B cell (primary cell): ENCODE data around the gene DNAJC11. TPM values are rescaled to one million over a fixed set of nuclear protein-coding genes. Genes with fewer than 3 reads are reported as not detected.

Experiments
- ATAC-seq: fragments of 200-7000 bp; cut with Tn5 transposase; one replicate; pipeline ENCODE4 v1.10.0; 2021; ENCODE audit warnings: low read depth, mild to moderate bottlenecking, moderate number of reproducible peaks, moderate library complexity
- CTCF ChIA-PET: fragments of 350-600 bp; sonication (Branson Sonifier 250); formaldehyde crosslinking; loops from one replicate; lab custom pipeline; 2021; ENCODE audit warnings: antibody characterized with exemption, inconsistent platforms; lab: Charles Lee
- POLR2A ChIA-PET: fragments of 350-600 bp; sonication (Branson Sonifier 250); formaldehyde crosslinking; loops from one replicate; lab custom pipeline; 2021; ENCODE audit warnings: antibody characterized with exemption; lab: Charles Lee
- DNase-seq: peaks from one replicate; pipeline ENCODE4 v3.0.0; 2013
- H2AFZ ChIP-seq: 2 replicates; pipeline ENCODE4 v1.6.1; 2012; ENCODE audit warnings: mild to moderate bottlenecking, low read depth, low read length; ENCODE audit not compliant: insufficient read depth, poor library complexity, severe bottlenecking
- H3K27ac ChIP-seq, 2 donors: 1 replicate in 1 of 2; 2 replicates in 1 of 2; pipeline ENCODE4 v1.5.1; 2012 to 2013; ENCODE audit warnings: low read length in 2 of 2, mild to moderate bottlenecking in 2 of 2, moderate library complexity in 1 of 2
- H3K27me3 ChIP-seq, 4 experiments: fragments of 200-600 bp in 1 of 4; sonication (generic) in 1 of 4; replicated peaks in 1 of 4; 1 replicate in 2 of 4; 2 replicates in 2 of 4; pipeline versions ENCODE4 v1.6.1 to v1.7.0; 2013 to 2016; ENCODE audit warnings: low read length in 3 of 4, mild to moderate bottlenecking in 2 of 4, mixed read lengths in 1 of 4, moderate library complexity in 1 of 4; ENCODE audit not compliant: insufficient read depth in 4 of 4, control insufficient read depth in 3 of 4; ENCODE audit errors: control extremely low read depth in 1 of 4
- H3K36me3 ChIP-seq, 2 experiments: replicated peaks in 1 of 2; 1 replicate in 1 of 2; 2 replicates in 1 of 2; pipeline versions ENCODE4 v1.6.1 to v1.7.1; 2013; ENCODE audit warnings: low read length in 1 of 2; ENCODE audit not compliant: insufficient read depth in 2 of 2, control insufficient read depth in 1 of 2; ENCODE audit errors: control extremely low read depth in 1 of 2, extremely low read depth in 1 of 2
- H3K4me1 ChIP-seq, 2 donors: fragments of 200-600 bp in 1 of 2; sonication (generic) in 1 of 2; 1 replicate in 1 of 2; 2 replicates in 1 of 2; pipeline versions ENCODE4 v1.5.1 to v1.6.1; 2013 to 2017; ENCODE audit warnings: low read length in 2 of 2; ENCODE audit not compliant: control insufficient read depth in 2 of 2, insufficient read depth in 2 of 2
- H3K4me2 ChIP-seq: replicated peaks from 2 replicates; pipeline ENCODE3; 2012; ENCODE audit warnings: mild to moderate bottlenecking, low read depth, low read length; ENCODE audit not compliant: poor library complexity, severe bottlenecking
- H3K4me3 ChIP-seq, 5 experiments: fragments of 200-600 bp in 1 of 5; sonication (generic) in 1 of 5; 1 replicate in 3 of 5; 2 replicates in 2 of 5; pipeline versions ENCODE4 v1.5.1 to v1.7.0; 2011 to 2016; ENCODE audit warnings: low read length in 4 of 5, mild to moderate bottlenecking in 4 of 5, low read depth in 2 of 5, control low read depth in 1 of 5, moderate library complexity in 1 of 5; ENCODE audit not compliant: insufficient read depth in 1 of 5; ENCODE audit errors: control extremely low read depth in 1 of 5, extremely low read depth in 1 of 5
- H3K79me2 ChIP-seq: fragments of 200-600 bp; sonication (generic); one replicate; pipeline ENCODE4 v1.6.0; 2016; ENCODE audit warnings: low read length; ENCODE audit not compliant: control insufficient read depth, insufficient read depth
- H3K9ac ChIP-seq: fragments of 200-600 bp; sonication (generic); 2 replicates; pipeline ENCODE4 v1.6.1; 2017; ENCODE audit warnings: mild to moderate bottlenecking, low read length, moderate library complexity
- H3K9me3 ChIP-seq, 3 donors: one replicate each; pipeline versions ENCODE4 v1.6.1 to v1.7.1; 2013; ENCODE audit warnings: low read length in 2 of 3; ENCODE audit not compliant: control insufficient read depth in 2 of 3, insufficient read depth in 1 of 3; ENCODE audit errors: control extremely low read depth in 1 of 3
- H4K20me1 ChIP-seq: 2 replicates; pipeline ENCODE4 v1.6.0; 2012; ENCODE audit warnings: mild to moderate bottlenecking, low read length; ENCODE audit not compliant: insufficient read depth, control insufficient read depth, poor library complexity, severe bottlenecking
- H3K27ac Mint-ChIP-seq: one replicate; pipeline ENCODE4 v1.8.0; 2021; ENCODE audit warnings: mixed read lengths
- H3K27me3 Mint-ChIP-seq: one replicate; pipeline ENCODE4 v1.8.0; 2021; ENCODE audit warnings: mixed read lengths
- H3K4me1 Mint-ChIP-seq: one replicate; pipeline ENCODE4 v1.8.0; 2021; ENCODE audit warnings: mixed read lengths
- H3K4me3 Mint-ChIP-seq: one replicate; pipeline ENCODE4 v1.8.0; 2021; ENCODE audit warnings: mixed read lengths
- H3K9me3 Mint-ChIP-seq: one replicate; pipeline ENCODE4 v1.8.0; 2022; ENCODE audit warnings: mixed read lengths; ENCODE audit not compliant: insufficient read depth
- CTCF ChIP-seq: fragments of 200-600 bp; IDR thresholded peaks from one replicate; pipeline ENCODE4 v1.8.0; 2022; ENCODE audit warnings: antibody characterized with exemption, mild to moderate bottlenecking
- EZH2 ChIP-seq: IDR thresholded peaks from 2 replicates; pipeline ENCODE4 v1.6.1; 2012; ENCODE audit warnings: borderline replicate concordance, low read depth, mild to moderate bottlenecking, moderate library complexity, low read length; ENCODE audit not compliant: insufficient read depth, poor library complexity, severe bottlenecking
- WGBS: methylation state at CpG from one replicate; pipeline ENCODE4 v1.1.5; 2013; ENCODE audit warnings: missing lambda C conversion rate; ENCODE audit not compliant: insufficient coverage; 5-methylcytosine and 5-hydroxymethylcytosine counted together
- intact Hi-C: fragments of 100-400 bp; cut with micrococcal nuclease; formaldehyde crosslinking; loops from one replicate; pipeline ENCODE4 v1.10.0; 2022
- polyA plus RNA-seq: library from polyadenylated mRNA; depleted of rRNA; stranded (reverse); fragments of >200 nt; gene quantifications from 2 replicates; pipeline ENCODE4 v1.2.3, GENCODE V29; 2012
- total RNA-seq, 2 donors: library from RNA; stranded (reverse); fragments of 120-200 nt in 1 of 2; gene quantifications; 1 replicate in 1 of 2; 2 replicates in 1 of 2; pipeline versions ENCODE4 v1.2.3 to v1.2.4, GENCODE V29; 2013 to 2022

DNAJC11 gene
- total and polyA plus RNA-seq, 2 donors (not counting 1 experiment from before 2014, with no cell fraction given): 29.2 to 51.6 TPM

GRCh38 chr1:6614929-6615785 is 86.5 kb downstream of the DNAJC11 start:
- Histone ChIP-seq H3K27me3 (no peaks in the 10 kb centered on the region), H4K20me1 (peaks cover 4% of the 10 kb centered on the region), H3K9me3 (no peaks in the 10 kb centered on the region), H2AFZ (peak overlapping the region; percentile 61), H3K9ac (peak overlapping the region; percentile 61), H3K79me2 (peaks cover 16% of the 10 kb centered on the region), H3K36me3 (peaks cover 0 to 7% of the 10 kb centered on the region in 2 experiments), H3K4me3 (peak overlapping the region in 4 of 5 experiments; percentile 28 to 86 (median 74)), H3K4me1 (peaks cover 11 to 14% of the 10 kb centered on the region in 2 donors), H3K27ac (no peak overlapping the region), H3K4me2 (peak overlapping the region; percentile 99)
- intact Hi-C loops: no loop called here
- CTCF ChIA-PET: interaction anchor here (0.6 to 1.5 kb wide), 2 partner anchors 9 to 11 kb away, joined by 3 to 7 read pairs; partner anchors contain the start of gene KLHL21
- Mint-ChIP-seq H3K27me3 (no peaks in the 10 kb centered on the region), H3K4me1 (peaks cover 17% of the 10 kb centered on the region), H3K9me3 (no peaks in the 10 kb centered on the region), H3K27ac (peak overlapping the region; percentile 65), H3K4me3 (peak overlapping the region; percentile 86)
- peak; percentile 37 for DNase-seq
- POLR2A ChIA-PET: no interaction called here
- 2% methylated on average over 71 of the region's 82 CpGs for WGBS
- TF ChIP-seq EZH2 (no peak), CTCF (no peak)
- no peak for ATAC-seq
